Measurements from ENCODE around the gene ZDBF2. TPM values are rescaled to one million over a fixed set of nuclear protein-coding genes. Genes with fewer than 3 reads are reported as not detected.

ZDBF2 gene
- total RNA-seq, 1 experiment from 2014 or later, result 31.8 TPM

DNA sequence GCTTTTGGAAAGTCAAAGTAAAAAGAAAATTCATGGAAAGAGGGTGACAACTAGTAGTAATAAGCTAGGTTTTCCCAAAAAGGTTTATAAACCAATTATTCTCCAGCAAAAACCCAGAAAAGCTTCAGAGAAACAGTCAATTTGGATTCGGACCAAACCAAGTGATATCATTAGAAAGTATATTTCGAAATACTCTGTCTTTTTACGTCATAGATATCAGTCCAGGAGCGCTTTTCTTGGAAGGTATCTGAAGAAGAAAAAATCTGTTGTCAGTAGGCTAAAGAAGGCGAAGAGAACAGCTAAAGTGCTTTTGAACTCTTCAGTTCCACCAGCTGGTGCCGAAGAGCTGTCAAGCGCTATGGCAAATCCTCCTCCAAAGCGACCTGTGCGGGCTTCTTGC, 36.6 kb downstream of the ZDBF2 start:
- Histone ChIP-seq H3K18ac (ENCODE audit: insufficient read length, low read depth, low read length) (no peak overlapping the region), H4K8ac (replicated peaks; ENCODE audit: insufficient read length, low read depth, low read length) (no peak overlapping the region), H3K4me1 (ENCODE audit: insufficient read depth, low read length) (no peaks in the 10 kb centered on the region), H4K5ac (ENCODE audit: insufficient read length, low read depth, low read length) (no peak overlapping the region), H2AK5ac (ENCODE audit: insufficient read length, low read length) (no peak overlapping the region), H3K9ac (ENCODE audit: extremely low read depth, insufficient read length, low read length) (no peak overlapping the region), H3K27ac (ENCODE audit: insufficient read length, low read depth, low read length) (no peak overlapping the region), H2BK20ac (ENCODE audit: low read depth, low read length, poor library complexity, severe bottlenecking) (no peak overlapping the region), H3K56ac (ENCODE audit: insufficient read length, low read depth, low read length) (no peak overlapping the region), H3K4ac (ENCODE audit: low read depth, low read length) (no peak overlapping the region), H2BK15ac (ENCODE audit: low read depth, low read length) (no peak overlapping the region), H3K14ac (ENCODE audit: insufficient read depth, low read length) (no peak overlapping the region), H3K79me2 (ENCODE audit: insufficient read depth, low read length) (no peaks in the 10 kb centered on the region), H3K23me2 (ENCODE audit: insufficient read length, low read depth, low read length, poor library complexity, severe bottlenecking) (no peaks in the 10 kb centered on the region), H3T11ph (ENCODE audit: low read length) (no peak overlapping the region), H3K79me1 (ENCODE audit: insufficient read depth, low read depth, low read length, poor library complexity, severe bottlenecking) (no peaks in the 10 kb centered on the region), H2AFZ (ENCODE audit: low read length) (no peak overlapping the region), H4K20me1 (ENCODE audit: control insufficient read depth, insufficient read depth, insufficient read length) (no peaks in the 10 kb centered on the region), H2BK5ac (ENCODE audit: insufficient read length, low read length) (no peak overlapping the region), H3K9me3 (ENCODE audit: control insufficient read depth, low read depth, low read length) (no peaks in the 10 kb centered on the region), H2BK120ac (ENCODE audit: low read depth, low read length, poor library complexity, severe bottlenecking) (no peak overlapping the region), H3K4me2 (ENCODE audit: insufficient read depth, insufficient read length, low read length) (no peak overlapping the region), H2BK12ac (ENCODE audit: insufficient read length, low read depth, low read length) (no peak overlapping the region), H3K23ac (ENCODE audit: insufficient read length, low read depth, low read length) (no peak overlapping the region), H3K27me3 (ENCODE audit: insufficient read depth, low read length) (no peaks in the 10 kb centered on the region), H4K91ac (ENCODE audit: insufficient read length, low read depth, low read length) (no peak overlapping the region)
- Mint-ChIP-seq H3K9me3 (no peaks in the 10 kb centered on the region), H3K4me3 (no peak overlapping the region), H3K27ac (peak overlapping the region in 2 of 3 experiments; percentile 74 to 77; a peak in 3 of 7 replicates), H3K4me1 (no peaks in the 10 kb centered on the region), H3K27me3 (ENCODE audit: low read depth) (no peaks in the 10 kb centered on the region), H3K36me3 (ENCODE audit: insufficient read depth in 1 of 3, low read depth in 3 of 3) (peaks cover 28 to 52% (median 51%) of the 10 kb centered on the region in 3 experiments; a peak in 6 of 7 replicates)
- WGBS (ENCODE audit: extremely low coverage, insufficient read length, low lambda C conversion rate), result no CpG with 5 or more reads among the region's 9 CpGs
- TF ChIP-seq, protein P1, sequence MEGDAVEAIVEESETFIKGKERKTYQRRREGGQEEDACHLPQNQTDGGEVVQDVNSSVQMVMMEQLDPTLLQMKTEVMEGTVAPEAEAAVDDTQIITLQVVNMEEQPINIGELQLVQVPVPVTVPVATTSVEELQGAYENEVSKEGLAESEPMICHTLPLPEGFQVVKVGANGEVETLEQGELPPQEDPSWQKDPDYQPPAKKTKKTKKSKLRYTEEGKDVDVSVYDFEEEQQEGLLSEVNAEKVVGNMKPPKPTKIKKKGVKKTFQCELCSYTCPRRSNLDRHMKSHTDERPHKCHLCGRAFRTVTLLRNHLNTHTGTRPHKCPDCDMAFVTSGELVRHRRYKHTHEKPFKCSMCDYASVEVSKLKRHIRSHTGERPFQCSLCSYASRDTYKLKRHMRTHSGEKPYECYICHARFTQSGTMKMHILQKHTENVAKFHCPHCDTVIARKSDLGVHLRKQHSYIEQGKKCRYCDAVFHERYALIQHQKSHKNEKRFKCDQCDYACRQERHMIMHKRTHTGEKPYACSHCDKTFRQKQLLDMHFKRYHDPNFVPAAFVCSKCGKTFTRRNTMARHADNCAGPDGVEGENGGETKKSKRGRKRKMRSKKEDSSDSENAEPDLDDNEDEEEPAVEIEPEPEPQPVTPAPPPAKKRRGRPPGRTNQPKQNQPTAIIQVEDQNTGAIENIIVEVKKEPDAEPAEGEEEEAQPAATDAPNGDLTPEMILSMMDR (conservative IDR thresholded peaks at IDR 0.05), result no peak
- DNase-seq, result no peak

Measured in H9 (cell line).